NCI-H2196 (cell line): ENCODE results near the gene GDAP2.

Experiments
- DNase-seq: peaks from one replicate; lab custom pipeline; 2025; ENCODE audit not compliant: unreplicated experiment; lab: John Stamatoyannopoulos, UW

GDAP2 gene

GRCh38 chr1:117814856-117815797 is 114.3 kb downstream of the GDAP2 start:
- DNase-seq = no peak
